Cerebellar cortex (tissue), 1 donor: ENCODE measurements around the gene SMIM33.
A peak's percentile ranks its signal among the peaks of the same experiment; 100 is the strongest.
"Not testable (repeated sequence)": the region's sequence is repeated elsewhere in the genome, so short reads cannot be mapped to it uniquely, and the experiment has no call there.

Experiments used
- DNase-seq: peaks from one replicate; pipeline ENCODE4 v3.0.0-alpha.2; 2015; ENCODE audit warnings: low spot score

The SMIM33 gene

GRCh38 chr5:139470821-139471300 lies at the start of gene SMIM33:
TSS of gene SMIM33 (plus strand) at chr5:139471004. CDS start at chr5:139471122, 118 bp downstream.
- no peak for DNase-seq

- DNase-seq, result peak; percentile 79
Observed at GRCh38 chr5:139422307-139422893, 48.4 kb upstream of the SMIM33 start.

GRCh38 chr5:139425497-139425896 lies 45.3 kb upstream of the SMIM33 start:
- DNase-seq, result no peak

GRCh38 chr5:139426203-139426885 lies 44.5 kb upstream of the SMIM33 start:
- no peak for DNase-seq

- no peak for DNase-seq
Observed at GRCh38 chr5:139430015-139430414, 40.8 kb upstream of the SMIM33 start.

GRCh38 chr5:139431706-139432105 lies 39.1 kb upstream of the SMIM33 start:
- DNase-seq, result no peak

GRCh38 chr5:139435676-139436075 lies 35.1 kb upstream of the SMIM33 start:
- DNase-seq, result no peak

- DNase-seq, result peak; percentile 18
Observed at GRCh38 chr5:139438707-139439012, 32.1 kb upstream of the SMIM33 start.

GRCh38 chr5:139439013-139439903 lies 31.5 kb upstream of the SMIM33 start, which contains the start of gene DNAJC18:
TSS of gene DNAJC18 (minus strand) at chr5:139439525. CDS start at chr5:139439445, 80 bp downstream.
- DNase-seq, result peak; percentile 96

- DNase-seq, result not testable (repeated sequence)
Observed at GRCh38 chr5:139440416-139440815, 30.4 kb upstream of the SMIM33 start.

- no peak for DNase-seq
Observed at GRCh38 chr5:139443831-139444453, 26.9 kb upstream of the SMIM33 start.

GRCh38 chr5:139445325-139446170 lies 25.3 kb upstream of the SMIM33 start:
- DNase-seq, result no peak

GRCh38 chr5:139446956-139447779 lies 23.6 kb upstream of the SMIM33 start:
- no peak for DNase-seq

- DNase-seq, result no peak
Observed at GRCh38 chr5:139451176-139451575, 19.6 kb upstream of the SMIM33 start.

GRCh38 chr5:139451878-139452660 lies 18.7 kb upstream of the SMIM33 start:
- DNase-seq, result no peak

- no peak for DNase-seq
Observed at GRCh38 chr5:139453683-139454567, 16.9 kb upstream of the SMIM33 start.

- DNase-seq, result no peak
Observed at GRCh38 chr5:139454568-139455290, 16.1 kb upstream of the SMIM33 start.

GRCh38 chr5:139456776-139457175 lies 14.0 kb upstream of the SMIM33 start:
- no peak for DNase-seq
